22Rv1 (cell line): ENCODE results near the gene FBXO41.

Experiments
- ZFX ChIP-seq: fragments of 450-650 bp; IDR thresholded peaks from 2 replicates; pipeline ENCODE4 v1.6.1; 2017; ENCODE audit warnings: antibody characterized with exemption, borderline replicate concordance
- TF ChIP-seq, protein P1 (sequence below): fragments of 450-650 bp; IDR thresholded peaks from 2 replicates; pipeline ENCODE4 v1.5.1; 2017; ENCODE audit warnings: mild to moderate bottlenecking

DNA sequence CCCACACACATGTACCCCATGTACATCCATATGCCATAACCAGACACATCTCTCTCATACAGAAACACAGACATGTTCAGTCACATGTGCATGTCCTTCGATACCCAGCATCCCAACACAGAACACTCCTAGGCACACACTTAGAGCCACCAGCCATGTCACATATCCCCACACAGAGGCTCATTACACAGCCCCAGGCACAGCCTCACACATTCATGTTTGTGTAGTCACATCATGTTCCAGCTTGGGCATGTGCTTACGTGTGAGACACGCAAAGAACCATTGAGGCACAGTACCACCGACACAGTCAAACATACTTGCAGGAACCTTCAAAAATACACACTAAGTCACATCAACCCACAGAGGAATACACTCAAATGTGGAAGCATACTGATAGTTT is 17.3 kb downstream of the FBXO41 start:
- TF ChIP-seq, protein P1, sequence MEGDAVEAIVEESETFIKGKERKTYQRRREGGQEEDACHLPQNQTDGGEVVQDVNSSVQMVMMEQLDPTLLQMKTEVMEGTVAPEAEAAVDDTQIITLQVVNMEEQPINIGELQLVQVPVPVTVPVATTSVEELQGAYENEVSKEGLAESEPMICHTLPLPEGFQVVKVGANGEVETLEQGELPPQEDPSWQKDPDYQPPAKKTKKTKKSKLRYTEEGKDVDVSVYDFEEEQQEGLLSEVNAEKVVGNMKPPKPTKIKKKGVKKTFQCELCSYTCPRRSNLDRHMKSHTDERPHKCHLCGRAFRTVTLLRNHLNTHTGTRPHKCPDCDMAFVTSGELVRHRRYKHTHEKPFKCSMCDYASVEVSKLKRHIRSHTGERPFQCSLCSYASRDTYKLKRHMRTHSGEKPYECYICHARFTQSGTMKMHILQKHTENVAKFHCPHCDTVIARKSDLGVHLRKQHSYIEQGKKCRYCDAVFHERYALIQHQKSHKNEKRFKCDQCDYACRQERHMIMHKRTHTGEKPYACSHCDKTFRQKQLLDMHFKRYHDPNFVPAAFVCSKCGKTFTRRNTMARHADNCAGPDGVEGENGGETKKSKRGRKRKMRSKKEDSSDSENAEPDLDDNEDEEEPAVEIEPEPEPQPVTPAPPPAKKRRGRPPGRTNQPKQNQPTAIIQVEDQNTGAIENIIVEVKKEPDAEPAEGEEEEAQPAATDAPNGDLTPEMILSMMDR = no peak
- TF ChIP-seq ZFX = no peak
